HepG2 (cell line): ENCODE data around the gene RNF5. TPM values are rescaled to one million over a fixed set of nuclear protein-coding genes. Genes with fewer than 3 reads are reported as not detected.

Experiments
- CREM ChIP-seq, 2 experiments: sonication (generic) in 1 of 2; formaldehyde crosslinking in 1 of 2; IDR thresholded peaks; 2 replicates each; pipeline versions ENCODE4 v1.4.0 to v1.6.1; 2016 to 2020; ENCODE audit warnings: antibody characterized with exemption in 1 of 2, mild to moderate bottlenecking in 1 of 2, missing genetic modification reagents in 1 of 2
- ETV5 ChIP-seq: IDR thresholded peaks from 2 replicates; pipeline ENCODE4 v1.6.1; 2018; ENCODE audit warnings: missing biosample characterization, missing genetic modification reagents, inconsistent platforms, borderline replicate concordance
- FOXC1 ChIP-seq: sonication (generic); formaldehyde crosslinking; IDR thresholded peaks from 2 replicates; pipeline ENCODE4 v1.8.0; 2022; ENCODE audit warnings: mild to moderate bottlenecking, missing genetic modification reagents, borderline replicate concordance
- NFYC ChIP-seq: IDR thresholded peaks from 2 replicates; pipeline ENCODE4 v1.6.1; 2016; ENCODE audit warnings: missing genetic modification reagents, missing compliant biosample characterization
- PCBP2 ChIP-seq: fragments of 200-400 bp; formaldehyde crosslinking; optimal IDR thresholded peaks from 2 replicates; pipeline ENCODE3; 2018; ENCODE audit warnings: low read length, low read depth; ENCODE audit not compliant: poor library complexity, severe bottlenecking
- POLR2AphosphoS5 ChIP-seq: IDR thresholded peaks from 2 replicates; pipeline ENCODE4 v1.6.1; 2012; ENCODE audit warnings: low read depth, low read length
- ZNF724P ChIP-seq: sonication (generic); formaldehyde crosslinking; IDR thresholded peaks from 2 replicates; pipeline ENCODE4 v1.8.0; 2022; ENCODE audit warnings: missing genetic modification reagents, borderline replicate concordance
- ZNF775 ChIP-seq: sonication (generic); formaldehyde crosslinking; IDR thresholded peaks from 2 replicates; pipeline ENCODE4 v1.4.0; 2020; ENCODE audit warnings: missing genetic modification reagents, mild to moderate bottlenecking, moderate library complexity, borderline replicate concordance
- ZSCAN12 ChIP-seq: sonication (generic); formaldehyde crosslinking; IDR thresholded peaks from 2 replicates; pipeline ENCODE4 v1.9.0; 2021; ENCODE audit warnings: mild to moderate bottlenecking, missing genetic modification reagents
- ZSCAN29 ChIP-seq: sonication (generic); formaldehyde crosslinking; conservative IDR thresholded peaks from 2 replicates; pipeline ENCODE4 v1.4.0; 2020; ENCODE audit warnings: mild to moderate bottlenecking, missing genetic modification reagents
- polyA plus RNA-seq, 8 experiments: library from polyadenylated mRNA; depleted of rRNA in 3 of 8; stranded (reverse) in 7 of 8; unstranded in 1 of 8; fragments of >200 nt; fragmentation: Illumina TruSeq in 4 of 8; extraction: Trizol in 4 of 8; gene quantifications; 2 replicates each; pipeline versions ENCODE4 v1.2.1 to v1.2.3, GENCODE V29; 2011 to 2016; ENCODE audit warnings: low read depth in 4 of 8, missing spikeins in 1 of 8, mixed read lengths in 1 of 8; ENCODE audit not compliant: insufficient read depth in 1 of 8
- total RNA-seq, 5 experiments: library from RNA; depleted of rRNA; stranded (reverse); fragments of >200 nt; fragmentation: Illumina TruSeq; extraction: Trizol; gene quantifications; 2 replicates each; pipeline ENCODE4 v1.2.3, GENCODE V29; 2016; ENCODE audit warnings: low read depth in 1 of 5
- TF ChIP-seq, protein P1 (sequence below): sonication (generic); formaldehyde crosslinking; IDR thresholded peaks from 2 replicates; pipeline ENCODE4 v1.5.0; 2020; ENCODE audit warnings: missing genetic modification reagents, mild to moderate bottlenecking, borderline replicate concordance
- TF ChIP-seq, protein P2 (sequence below): sonication (generic); formaldehyde crosslinking; IDR thresholded peaks from 2 replicates; pipeline ENCODE4 v1.4.0; 2020; ENCODE audit warnings: missing genetic modification reagents; ENCODE audit errors: not compliant biosample characterization
- TF ChIP-seq, protein P3 (sequence below): sonication (generic); formaldehyde crosslinking; IDR thresholded peaks from 2 replicates; pipeline ENCODE4 v1.5.1; 2020; ENCODE audit warnings: missing genetic modification reagents, mild to moderate bottlenecking, borderline replicate concordance
- TF ChIP-seq, protein P4 (sequence below): sonication (generic); formaldehyde crosslinking; IDR thresholded peaks from 2 replicates; pipeline ENCODE4 v1.5.1; 2020; ENCODE audit warnings: mild to moderate bottlenecking, moderate library complexity, missing genetic modification reagents

RNF5 gene
- total and polyA plus RNA-seq, 2 of the 13 experiments (the other 11 are each of a cell fraction or from before 2014, with no cell fraction given) = 98.0 to 131 TPM

DNA sequence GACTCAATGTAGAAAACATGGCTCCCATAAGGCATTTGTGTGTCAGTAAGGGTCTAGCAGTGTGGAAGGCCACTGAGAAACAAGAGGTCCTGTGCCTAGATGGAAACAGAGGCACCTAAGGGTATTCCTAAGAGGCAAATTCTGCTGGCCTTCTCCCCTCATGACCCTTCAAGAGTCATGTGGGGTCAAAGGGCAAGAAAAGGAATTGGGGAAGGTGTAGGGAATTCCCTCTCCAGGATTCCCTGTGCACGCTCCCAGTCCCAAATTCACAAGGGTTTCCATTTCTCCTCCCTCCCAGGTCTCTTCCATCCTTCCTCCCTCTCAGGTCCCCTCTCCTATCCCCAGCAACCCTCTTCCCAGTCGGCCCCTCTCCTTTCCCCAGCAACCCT, 2.9 kb upstream of the RNF5 start (continued):
- TF ChIP-seq ZNF775 (CRISPR knock-in tag) (no peak), NFYC (CRISPR knock-in tag) (no peak), ZSCAN12 (no peak), POLR2AphosphoS5 (0 out of 2 replicates have a peak, but pooled peaks have one; percentile 23), FOXC1 (CRISPR knock-in tag) (no peak), ETV5 (CRISPR knock-in tag) (0 out of 2 replicates have a peak, but pooled peaks have one; percentile 16), ZNF724P (no peak), PCBP2 (peak; percentile 99), ZSCAN29 (CRISPR knock-in tag) (no peak), CREM (IDR thresholded peaks at IDR 0.05) (no peak), CREM (CRISPR knock-in tag; IDR thresholded peaks at IDR 0.05) (no peak)
- TF ChIP-seq, protein P1, sequence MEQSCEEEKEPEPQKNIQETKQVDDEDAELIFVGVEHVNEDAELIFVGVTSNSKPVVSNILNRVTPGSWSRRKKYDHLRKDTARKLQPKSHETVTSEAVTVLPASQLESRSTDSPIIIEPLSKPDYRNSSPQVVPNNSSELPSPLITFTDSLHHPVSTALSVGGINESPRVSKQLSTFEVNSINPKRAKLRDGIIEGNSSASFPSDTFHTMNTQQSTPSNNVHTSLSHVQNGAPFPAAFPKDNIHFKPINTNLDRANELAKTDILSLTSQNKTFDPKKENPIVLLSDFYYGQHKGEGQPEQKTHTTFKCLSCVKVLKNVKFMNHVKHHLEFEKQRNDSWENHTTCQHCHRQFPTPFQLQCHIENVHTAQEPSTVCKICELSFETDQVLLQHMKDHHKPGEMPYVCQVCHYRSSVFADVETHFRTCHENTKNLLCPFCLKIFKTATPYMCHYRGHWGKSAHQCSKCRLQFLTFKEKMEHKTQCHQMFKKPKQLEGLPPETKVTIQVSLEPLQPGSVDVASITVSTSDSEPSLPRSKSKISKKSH (CRISPR knock-in tag) = no peak
- TF ChIP-seq, protein P2, sequence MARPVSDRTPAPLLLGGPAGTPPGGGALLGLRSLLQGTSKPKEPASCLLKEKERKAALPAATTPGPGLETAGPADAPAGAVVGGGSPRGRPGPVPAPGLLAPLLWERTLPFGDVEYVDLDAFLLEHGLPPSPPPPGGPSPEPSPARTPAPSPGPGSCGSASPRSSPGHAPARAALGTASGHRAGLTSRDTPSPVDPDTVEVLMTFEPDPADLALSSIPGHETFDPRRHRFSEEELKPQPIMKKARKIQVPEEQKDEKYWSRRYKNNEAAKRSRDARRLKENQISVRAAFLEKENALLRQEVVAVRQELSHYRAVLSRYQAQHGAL = no peak
- TF ChIP-seq, protein P3, sequence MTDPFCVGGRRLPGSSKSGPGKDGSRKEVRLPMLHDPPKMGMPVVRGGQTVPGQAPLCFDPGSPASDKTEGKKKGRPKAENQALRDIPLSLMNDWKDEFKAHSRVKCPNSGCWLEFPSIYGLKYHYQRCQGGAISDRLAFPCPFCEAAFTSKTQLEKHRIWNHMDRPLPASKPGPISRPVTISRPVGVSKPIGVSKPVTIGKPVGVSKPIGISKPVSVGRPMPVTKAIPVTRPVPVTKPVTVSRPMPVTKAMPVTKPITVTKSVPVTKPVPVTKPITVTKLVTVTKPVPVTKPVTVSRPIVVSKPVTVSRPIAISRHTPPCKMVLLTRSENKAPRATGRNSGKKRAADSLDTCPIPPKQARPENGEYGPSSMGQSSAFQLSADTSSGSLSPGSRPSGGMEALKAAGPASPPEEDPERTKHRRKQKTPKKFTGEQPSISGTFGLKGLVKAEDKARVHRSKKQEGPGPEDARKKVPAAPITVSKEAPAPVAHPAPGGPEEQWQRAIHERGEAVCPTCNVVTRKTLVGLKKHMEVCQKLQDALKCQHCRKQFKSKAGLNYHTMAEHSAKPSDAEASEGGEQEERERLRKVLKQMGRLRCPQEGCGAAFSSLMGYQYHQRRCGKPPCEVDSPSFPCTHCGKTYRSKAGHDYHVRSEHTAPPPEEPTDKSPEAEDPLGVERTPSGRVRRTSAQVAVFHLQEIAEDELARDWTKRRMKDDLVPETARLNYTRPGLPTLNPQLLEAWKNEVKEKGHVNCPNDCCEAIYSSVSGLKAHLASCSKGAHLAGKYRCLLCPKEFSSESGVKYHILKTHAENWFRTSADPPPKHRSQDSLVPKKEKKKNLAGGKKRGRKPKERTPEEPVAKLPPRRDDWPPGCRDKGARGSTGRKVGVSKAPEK = no peak; the same call in 1 of the 2 replicates
- TF ChIP-seq, protein P4, sequence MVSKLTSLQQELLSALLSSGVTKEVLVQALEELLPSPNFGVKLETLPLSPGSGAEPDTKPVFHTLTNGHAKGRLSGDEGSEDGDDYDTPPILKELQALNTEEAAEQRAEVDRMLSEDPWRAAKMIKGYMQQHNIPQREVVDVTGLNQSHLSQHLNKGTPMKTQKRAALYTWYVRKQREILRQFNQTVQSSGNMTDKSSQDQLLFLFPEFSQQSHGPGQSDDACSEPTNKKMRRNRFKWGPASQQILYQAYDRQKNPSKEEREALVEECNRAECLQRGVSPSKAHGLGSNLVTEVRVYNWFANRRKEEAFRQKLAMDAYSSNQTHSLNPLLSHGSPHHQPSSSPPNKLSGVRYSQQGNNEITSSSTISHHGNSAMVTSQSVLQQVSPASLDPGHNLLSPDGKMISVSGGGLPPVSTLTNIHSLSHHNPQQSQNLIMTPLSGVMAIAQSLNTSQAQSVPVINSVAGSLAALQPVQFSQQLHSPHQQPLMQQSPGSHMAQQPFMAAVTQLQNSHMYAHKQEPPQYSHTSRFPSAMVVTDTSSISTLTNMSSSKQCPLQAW = 0 out of 2 replicates have a peak, but pooled peaks have one; percentile 2
